ENCODE results near the gene HCAR3. TPM values are rescaled to one million over a fixed set of nuclear protein-coding genes. Genes with fewer than 3 reads are reported as not detected.

The HCAR3 gene
- total and polyA plus RNA-seq, 2 of the 13 experiments (the other 11 are each of a cell fraction or from before 2014, with no cell fraction given): 0.11 to 12.8 TPM

DNA sequence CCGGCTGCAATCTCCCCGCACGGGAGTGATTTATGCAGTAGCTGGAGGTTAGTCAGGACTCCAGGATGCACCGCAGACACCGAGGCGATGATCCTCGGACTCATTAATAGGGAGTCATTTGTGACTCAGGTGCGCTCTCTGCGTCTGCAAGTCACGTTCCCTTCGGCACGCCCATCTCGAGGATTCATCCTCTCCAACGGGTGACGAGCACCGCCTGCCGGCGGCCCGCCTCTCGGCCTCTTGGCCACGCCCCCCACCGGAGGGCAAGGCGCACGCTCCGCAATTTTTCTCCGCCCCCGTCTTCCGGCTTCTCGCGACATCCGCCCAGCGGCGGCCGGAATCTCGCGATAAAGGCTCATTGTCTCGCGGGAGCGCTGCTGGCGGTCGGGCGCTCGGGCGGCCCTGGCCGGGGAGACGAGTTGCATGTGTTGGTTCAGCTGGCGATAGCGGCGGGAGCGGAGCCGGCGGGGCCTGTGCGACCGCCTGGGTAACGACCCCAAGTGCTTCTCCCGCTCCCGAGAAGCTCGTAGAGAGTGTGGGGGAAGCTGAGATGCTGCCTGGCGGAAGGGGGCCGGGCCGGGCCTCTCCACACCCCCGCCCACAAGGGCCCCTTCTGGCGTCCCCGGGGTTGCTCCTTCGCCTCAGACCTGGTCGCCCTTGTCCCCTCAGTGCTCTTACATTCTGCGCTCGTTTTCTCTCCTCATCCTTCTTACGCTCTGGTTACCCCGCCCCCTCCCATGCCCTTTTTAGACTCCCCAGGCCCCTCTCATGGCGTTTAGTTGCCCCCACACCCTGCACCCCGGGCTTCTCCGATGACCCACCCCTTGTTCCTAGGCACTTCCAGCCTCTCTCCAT is 36.1 kb upstream of the HCAR3 start, which contains the start of gene DENR (continued):
- TF ChIP-seq THAP7 (CRISPR knock-in tag; IDR thresholded peaks at IDR 0.05) (no peak), ZNF766 (CRISPR knock-in tag; IDR thresholded peaks at IDR 0.05; ENCODE audit: borderline replicate concordance) (0 out of 2 replicates have a peak, but pooled peaks have one; percentile 29), ZMAT3 (CRISPR knock-in tag; conservative IDR thresholded peaks at IDR 0.05) (no peak), ZNF557 (CRISPR knock-in tag; IDR thresholded peaks at IDR 0.05) (no peak), ZFP37 (CRISPR knock-in tag; IDR thresholded peaks at IDR 0.05; ENCODE audit: borderline replicate concordance) (0 out of 2 replicates have a peak, but pooled peaks have one; percentile 36), ARHGAP35 (CRISPR knock-in tag; IDR thresholded peaks at IDR 0.05; ENCODE audit: borderline replicate concordance) (peak; percentile 65; the same call in 1 of the 2 replicates), MAX (IDR thresholded peaks at IDR 0.05) (peak; percentile 70), REL (CRISPR knock-in tag; conservative IDR thresholded peaks at IDR 0.05) (no peak), ZNF556 (CRISPR knock-in tag; IDR thresholded peaks at IDR 0.05; ENCODE audit: borderline replicate concordance) (peak; percentile 41; the same call in 1 of the 2 replicates), CTCF (CRISPR knock-in tag; IDR thresholded peaks at IDR 0.05) (peak; percentile 99), ZNF136 (CRISPR knock-in tag; IDR thresholded peaks at IDR 0.05; ENCODE audit: low read depth) (peak; percentile 76; the same call in 1 of the 2 replicates), SP5 (CRISPR knock-in tag; IDR thresholded peaks at IDR 0.05; ENCODE audit: borderline replicate concordance, low read depth) (peak; percentile 95), ZNF709 (CRISPR knock-in tag; IDR thresholded peaks at IDR 0.05) (peak; percentile 79; the same call in 1 of the 2 replicates), ZNF343 (CRISPR knock-in tag; IDR thresholded peaks at IDR 0.05) (no peak), TARDBP (CRISPR knock-in tag; IDR thresholded peaks at IDR 0.05) (peak; percentile 90), TCF7 (IDR thresholded peaks at IDR 0.05; ENCODE audit: low read depth) (no peak), ZNF20 (CRISPR knock-in tag; IDR thresholded peaks at IDR 0.05) (no peak; the same call in 1 of the 2 replicates)
- TF ChIP-seq, protein P1, sequence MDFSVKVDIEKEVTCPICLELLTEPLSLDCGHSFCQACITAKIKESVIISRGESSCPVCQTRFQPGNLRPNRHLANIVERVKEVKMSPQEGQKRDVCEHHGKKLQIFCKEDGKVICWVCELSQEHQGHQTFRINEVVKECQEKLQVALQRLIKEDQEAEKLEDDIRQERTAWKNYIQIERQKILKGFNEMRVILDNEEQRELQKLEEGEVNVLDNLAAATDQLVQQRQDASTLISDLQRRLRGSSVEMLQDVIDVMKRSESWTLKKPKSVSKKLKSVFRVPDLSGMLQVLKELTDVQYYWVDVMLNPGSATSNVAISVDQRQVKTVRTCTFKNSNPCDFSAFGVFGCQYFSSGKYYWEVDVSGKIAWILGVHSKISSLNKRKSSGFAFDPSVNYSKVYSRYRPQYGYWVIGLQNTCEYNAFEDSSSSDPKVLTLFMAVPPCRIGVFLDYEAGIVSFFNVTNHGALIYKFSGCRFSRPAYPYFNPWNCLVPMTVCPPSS (IDR thresholded peaks at IDR 0.05): no peak
- TF ChIP-seq, protein P2, sequence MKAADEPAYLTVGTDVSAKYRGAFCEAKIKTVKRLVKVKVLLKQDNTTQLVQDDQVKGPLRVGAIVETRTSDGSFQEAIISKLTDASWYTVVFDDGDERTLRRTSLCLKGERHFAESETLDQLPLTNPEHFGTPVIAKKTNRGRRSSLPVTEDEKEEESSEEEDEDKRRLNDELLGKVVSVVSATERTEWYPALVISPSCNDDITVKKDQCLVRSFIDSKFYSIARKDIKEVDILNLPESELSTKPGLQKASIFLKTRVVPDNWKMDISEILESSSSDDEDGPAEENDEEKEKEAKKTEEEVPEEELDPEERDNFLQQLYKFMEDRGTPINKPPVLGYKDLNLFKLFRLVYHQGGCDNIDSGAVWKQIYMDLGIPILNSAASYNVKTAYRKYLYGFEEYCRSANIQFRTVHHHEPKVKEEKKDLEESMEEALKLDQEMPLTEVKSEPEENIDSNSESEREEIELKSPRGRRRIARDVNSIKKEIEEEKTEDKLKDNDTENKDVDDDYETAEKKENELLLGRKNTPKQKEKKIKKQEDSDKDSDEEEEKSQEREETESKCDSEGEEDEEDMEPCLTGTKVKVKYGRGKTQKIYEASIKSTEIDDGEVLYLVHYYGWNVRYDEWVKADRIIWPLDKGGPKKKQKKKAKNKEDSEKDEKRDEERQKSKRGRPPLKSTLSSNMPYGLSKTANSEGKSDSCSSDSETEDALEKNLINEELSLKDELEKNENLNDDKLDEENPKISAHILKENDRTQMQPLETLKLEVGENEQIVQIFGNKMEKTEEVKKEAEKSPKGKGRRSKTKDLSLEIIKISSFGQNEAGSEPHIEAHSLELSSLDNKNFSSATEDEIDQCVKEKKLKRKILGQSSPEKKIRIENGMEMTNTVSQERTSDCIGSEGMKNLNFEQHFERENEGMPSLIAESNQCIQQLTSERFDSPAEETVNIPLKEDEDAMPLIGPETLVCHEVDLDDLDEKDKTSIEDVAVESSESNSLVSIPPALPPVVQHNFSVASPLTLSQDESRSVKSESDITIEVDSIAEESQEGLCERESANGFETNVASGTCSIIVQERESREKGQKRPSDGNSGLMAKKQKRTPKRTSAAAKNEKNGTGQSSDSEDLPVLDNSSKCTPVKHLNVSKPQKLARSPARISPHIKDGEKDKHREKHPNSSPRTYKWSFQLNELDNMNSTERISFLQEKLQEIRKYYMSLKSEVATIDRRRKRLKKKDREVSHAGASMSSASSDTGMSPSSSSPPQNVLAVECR (CRISPR knock-in tag; IDR thresholded peaks at IDR 0.05; ENCODE audit: borderline replicate concordance): peak; percentile 94
